GM12878 (cell line): Measurements from ENCODE around the gene CYP26B1. TPM values are rescaled to one million over a fixed set of nuclear protein-coding genes. Genes with fewer than 3 reads are reported as not detected.

Experiments
- ATAC-seq: fragments of 200-7000 bp; cut with Tn5 transposase; 3 replicates; pipeline ENCODE4 v1.9.1; 2020; ENCODE audit warnings: mild to moderate bottlenecking, moderate library complexity
- BruUV-seq: library from RNA; stranded (reverse); fragments of 400-500 nt; replicated peaks from 2 replicates; lab custom pipeline; 2021; lab: Mats Ljungman, UMichigan
- CTCF ChIA-PET: fragments of 300-600 bp; sonication (Branson Sonifier 250); formaldehyde crosslinking; extraction: SDS; loops from one replicate; lab custom pipeline; 2021; ENCODE audit warnings: inconsistent platforms; lab: Yijun Ruan, JAX
- POLR2A ChIA-PET: fragments of 350-600 bp; formaldehyde crosslinking; extraction: SDS; loops from one replicate; lab custom pipeline; 2021; ENCODE audit warnings: inconsistent platforms; lab: Charles Lee
- RAD21 ChIA-PET: fragments of 300-600 bp; sonication (Branson Sonifier 250); formaldehyde crosslinking; loops from one replicate; lab custom pipeline; 2023; ENCODE audit warnings: antibody characterized with exemption; ENCODE audit not compliant: unreplicated experiment; lab: Charles Lee
- SMC1A ChIA-PET: fragments of 300-600 bp; sonication (Branson Sonifier 250); formaldehyde crosslinking; loops from one replicate; lab custom pipeline; 2023; ENCODE audit not compliant: unreplicated experiment, uncharacterized antibody; lab: Charles Lee
- DNase-seq: peaks from one replicate; pipeline ENCODE4 v3.0.0-alpha.2; 2011; ENCODE audit warnings: low read depth, low spot score
- FAIRE-seq: peaks from 3 replicates; lab custom pipeline; 2011; peaks lifted over from hg19 to GRCh38; lab: Jason Lieb, UNC
- H2AFZ ChIP-seq: 2 replicates; pipeline ENCODE4 v1.6.0; 2011; ENCODE audit warnings: low read depth, low read length, control low read depth; ENCODE audit not compliant: control insufficient read depth
- H3K27ac ChIP-seq: 2 replicates; pipeline ENCODE4 v1.5.1; 2011; ENCODE audit warnings: control low read depth; ENCODE audit not compliant: control insufficient read depth, insufficient read depth
- H3K27me3 ChIP-seq, 2 experiments: replicated peaks in 1 of 2; 2 replicates each; pipeline versions ENCODE4 v1.6.0 to v1.6.1; 2011; ENCODE audit warnings: low read length in 1 of 2; ENCODE audit not compliant: control insufficient read depth in 2 of 2, insufficient read depth in 2 of 2
- H3K36me3 ChIP-seq, 2 experiments: 2 replicates each; pipeline ENCODE4 v1.5.1; 2011; ENCODE audit warnings: low read length in 1 of 2; ENCODE audit not compliant: control insufficient read depth in 2 of 2, insufficient read depth in 2 of 2
- H3K4me1 ChIP-seq: 2 replicates; pipeline ENCODE4 v1.6.1; 2011; ENCODE audit warnings: mild to moderate bottlenecking, low read length, moderate library complexity, mixed read lengths; ENCODE audit not compliant: control insufficient read depth, insufficient read depth
- H3K4me2 ChIP-seq: 2 replicates; pipeline ENCODE4 v1.6.0; 2011; ENCODE audit warnings: control low read depth; ENCODE audit not compliant: control insufficient read depth, insufficient read depth
- H3K4me3 ChIP-seq: fragments of 200-600 bp; sonication (generic); 2 replicates; pipeline ENCODE4 v1.5.1; 2016
- H3K79me2 ChIP-seq: 2 replicates; pipeline ENCODE4 v1.6.0; 2011; ENCODE audit warnings: low read length; ENCODE audit not compliant: control insufficient read depth, insufficient read depth
- H3K9ac ChIP-seq: 2 replicates; pipeline ENCODE4 v1.8.0; 2011; ENCODE audit warnings: low read length, control low read depth, mixed read lengths; ENCODE audit not compliant: control insufficient read depth, insufficient read depth
- H3K9me3 ChIP-seq: replicated peaks from 3 replicates; pipeline ENCODE4 v1.5.1; 2011; ENCODE audit warnings: mild to moderate bottlenecking, low read length; ENCODE audit not compliant: control insufficient read depth, insufficient read depth
- H4K20me1 ChIP-seq: 2 replicates; pipeline ENCODE4 v1.6.0; 2011; ENCODE audit not compliant: control insufficient read depth, insufficient read depth
- CHD4 ChIP-seq: fragments of 200-600 bp; sonication (generic); IDR thresholded peaks from 2 replicates; pipeline ENCODE4 v1.6.1; 2016; ENCODE audit warnings: mild to moderate bottlenecking
- CUX1 ChIP-seq: IDR thresholded peaks from 2 replicates; pipeline ENCODE4 v1.6.1; 2012; ENCODE audit warnings: improper control_type of control experiment, low read depth, low read length; ENCODE audit not compliant: insufficient replicate concordance
- HDAC2 ChIP-seq: fragments of 200-600 bp; sonication (generic); IDR thresholded peaks from 2 replicates; pipeline ENCODE4 v1.6.1; 2017
- JUND ChIP-seq: IDR thresholded peaks from 2 replicates; pipeline ENCODE4 v1.6.1; 2012; ENCODE audit warnings: low read depth, mild to moderate bottlenecking, low read length, improper control_type of control experiment, moderate library complexity
- LARP7 ChIP-seq: fragments of 450-650 bp; IDR thresholded peaks from 2 replicates; pipeline ENCODE4 v1.6.1; 2017; ENCODE audit warnings: mild to moderate bottlenecking
- MEF2B ChIP-seq: fragments of 450-650 bp; IDR thresholded peaks from 2 replicates; pipeline ENCODE4 v1.6.1; 2018; ENCODE audit warnings: mild to moderate bottlenecking, moderate library complexity; ENCODE audit not compliant: partially characterized antibody, poor library complexity, severe bottlenecking
- NFXL1 ChIP-seq: fragments of 450-650 bp; IDR thresholded peaks from 2 replicates; pipeline ENCODE4 v1.6.1; 2017; ENCODE audit warnings: antibody characterized with exemption, mild to moderate bottlenecking, borderline replicate concordance
- NR2C2 ChIP-seq: IDR thresholded peaks from 2 replicates; pipeline ENCODE4 v1.6.1; 2011; ENCODE audit warnings: borderline replicate concordance, low read depth; ENCODE audit not compliant: control insufficient read depth, insufficient read length
- SIX5 ChIP-seq: IDR thresholded peaks from 2 replicates; pipeline ENCODE4 v1.6.1; 2011; ENCODE audit warnings: mild to moderate bottlenecking, low read depth, low read length, moderate library complexity; ENCODE audit not compliant: severe bottlenecking
- ZBED1 ChIP-seq: IDR thresholded peaks from 2 replicates; pipeline ENCODE4 v1.6.1; 2016; ENCODE audit warnings: borderline replicate concordance
- WGBS: methylation state at CpG from one replicate; pipeline ENCODE4 v1.1.6; 2016; ENCODE audit warnings: low lambda C conversion rate; ENCODE audit not compliant: insufficient replicate concordance, insufficient coverage; ENCODE audit errors: missing lambda C conversion rate; 5-methylcytosine and 5-hydroxymethylcytosine counted together
- in situ Hi-C: fragments of 300-500 bp; cut with MboI; formaldehyde crosslinking; loops from 9 replicates; pipeline ENCODE4 v1.14.3; 2018; ENCODE audit warnings: mixed read lengths
- intact Hi-C: fragments of 100-400 bp; cut with micrococcal nuclease; formaldehyde crosslinking; loops from one replicate; pipeline ENCODE4 v1.14.2; 2022; ENCODE audit not compliant: unreplicated experiment
- polyA plus RNA-seq, 11 experiments: library from polyadenylated mRNA; depleted of rRNA in 4 of 11; unstranded in 6 of 11; stranded (reverse) in 5 of 11; fragments of >200 nt; fragmentation: Nextera tagmentation in 4 of 11; fragmentation: Illumina TruSeq in 1 of 11; extraction: Ambion mirVana in 4 of 11; extraction: Trizol in 1 of 11; gene quantifications; 1 replicate in 1 of 11; 2 replicates in 10 of 11; pipeline versions ENCODE4 v1.2.1 to v1.2.3, GENCODE V29; 2011 to 2016; ENCODE audit warnings: inconsistent platforms in 2 of 11, missing spikeins in 2 of 11, low read depth in 1 of 11
- total RNA-seq, 4 experiments: library from RNA; depleted of rRNA in 3 of 4; stranded (reverse); fragments of >200 nt in 3 of 4; fragmentation: Illumina TruSeq in 1 of 4; extraction: Trizol in 1 of 4; gene quantifications; 2 replicates each; pipeline versions ENCODE4 v1.2.1 to v1.2.3, GENCODE V29; 2013 to 2021

Gene CYP26B1
- total and polyA plus RNA-seq, 10 of the 15 experiments (the other 5 are each of a cell fraction or from before 2014, with no cell fraction given), result not detected

GRCh38 chr2:72092111-72092510 is 55.6 kb downstream of the CYP26B1 start:
- no peak overlapping the region for H3K4me3 ChIP-seq
- DNase-seq, result no peak
- ChIA-PET RAD21 (no interaction called here), SMC1A (no interaction called here), POLR2A (no interaction called here)
- 31% methylated on average over 6 of the region's 6 CpGs for WGBS
- ATAC-seq, result no peak
- TF ChIP-seq HDAC2, result no peak
- TF ChIP-seq MEF2B, result no peak
- no peak for TF ChIP-seq LARP7
- no peak for TF ChIP-seq NFXL1
- no peak for TF ChIP-seq ZBED1
- no peak for TF ChIP-seq SIX5
- no peak for TF ChIP-seq JUND
- TF ChIP-seq, all 136 proteins: peak for 0
- H3K4me2 ChIP-seq, result no peak overlapping the region
- no peaks in the 10 kb centered on the region for H3K9me3 ChIP-seq
- in situ Hi-C loops (no loop called here), intact Hi-C loops (no loop called here)
- H3K36me3 ChIP-seq, result no peaks in the 10 kb centered on the region
- H3K27me3 ChIP-seq, result no peaks in the 10 kb centered on the region
- no peak overlapping the region for H2AFZ ChIP-seq
- no peaks in the 10 kb centered on the region for H3K79me2 ChIP-seq
- H3K4me1 ChIP-seq, result no peaks in the 10 kb centered on the region
- no peak overlapping the region for H3K27ac ChIP-seq
- no peak for FAIRE-seq
- CTCF ChIA-PET, result no interaction called here
- no TSS peak for BruUV-seq
- H4K20me1 ChIP-seq, result no peaks in the 10 kb centered on the region
- no peak overlapping the region for H3K9ac ChIP-seq

- Histone ChIP-seq H3K27ac (no peak overlapping the region), H3K27me3 (no peaks in the 10 kb centered on the region), H3K36me3 (no peaks in the 10 kb centered on the region), H3K4me3 (no peak overlapping the region), H3K79me2 (no peaks in the 10 kb centered on the region), H3K4me2 (no peak overlapping the region), H3K9me3 (no peaks in the 10 kb centered on the region), H4K20me1 (no peaks in the 10 kb centered on the region), H2AFZ (no peak overlapping the region), H3K9ac (no peak overlapping the region), H3K4me1 (no peaks in the 10 kb centered on the region)
- ATAC-seq (no peak), DNase-seq (no peak), FAIRE-seq (no peak)
- no TSS peak for BruUV-seq
- ChIA-PET CTCF (no interaction called here), RAD21 (no interaction called here), POLR2A (no interaction called here), SMC1A (no interaction called here)
- 30% methylated on average over 4 of the region's 4 CpGs for WGBS
- intact Hi-C loops (no loop called here), in situ Hi-C loops (no loop called here)
- TF ChIP-seq CUX1 (no peak), NR2C2 (no peak), CHD4 (no peak)
Measured at GRCh38 chr2:72090781-72091482, 56.7 kb downstream of the CYP26B1 start.
